Measurements from ENCODE around the gene ERICH4.
"Not testable (repeated sequence)": the region's sequence is repeated elsewhere in the genome, so short reads cannot be mapped to it uniquely, and the experiment has no call there.

DNA sequence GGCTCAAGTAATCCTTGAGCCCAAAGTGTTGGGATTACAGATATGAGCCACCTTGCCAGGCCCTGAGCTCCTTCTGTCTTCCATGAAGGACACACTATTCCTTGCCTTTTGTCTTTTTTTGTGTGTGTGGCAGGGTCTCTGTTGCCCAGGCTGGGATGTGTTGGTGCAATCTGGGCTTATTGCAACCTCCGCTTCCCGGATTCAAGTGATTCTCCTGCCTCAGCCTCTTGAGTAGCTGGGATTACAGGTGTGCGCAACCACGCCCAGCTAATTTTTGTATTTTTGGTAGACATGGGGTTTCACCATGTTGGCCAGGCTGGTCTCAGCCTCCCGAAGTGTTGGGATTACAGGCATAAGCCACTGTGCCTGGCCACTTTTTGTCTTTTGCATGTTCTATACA is 34.1 kb upstream of the ERICH4 start:
- TF ChIP-seq, protein P1, sequence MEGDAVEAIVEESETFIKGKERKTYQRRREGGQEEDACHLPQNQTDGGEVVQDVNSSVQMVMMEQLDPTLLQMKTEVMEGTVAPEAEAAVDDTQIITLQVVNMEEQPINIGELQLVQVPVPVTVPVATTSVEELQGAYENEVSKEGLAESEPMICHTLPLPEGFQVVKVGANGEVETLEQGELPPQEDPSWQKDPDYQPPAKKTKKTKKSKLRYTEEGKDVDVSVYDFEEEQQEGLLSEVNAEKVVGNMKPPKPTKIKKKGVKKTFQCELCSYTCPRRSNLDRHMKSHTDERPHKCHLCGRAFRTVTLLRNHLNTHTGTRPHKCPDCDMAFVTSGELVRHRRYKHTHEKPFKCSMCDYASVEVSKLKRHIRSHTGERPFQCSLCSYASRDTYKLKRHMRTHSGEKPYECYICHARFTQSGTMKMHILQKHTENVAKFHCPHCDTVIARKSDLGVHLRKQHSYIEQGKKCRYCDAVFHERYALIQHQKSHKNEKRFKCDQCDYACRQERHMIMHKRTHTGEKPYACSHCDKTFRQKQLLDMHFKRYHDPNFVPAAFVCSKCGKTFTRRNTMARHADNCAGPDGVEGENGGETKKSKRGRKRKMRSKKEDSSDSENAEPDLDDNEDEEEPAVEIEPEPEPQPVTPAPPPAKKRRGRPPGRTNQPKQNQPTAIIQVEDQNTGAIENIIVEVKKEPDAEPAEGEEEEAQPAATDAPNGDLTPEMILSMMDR (IDR thresholded peaks at IDR 0.05): not testable (repeated sequence)
- TF ChIP-seq POLR2AphosphoS5, POLR2A, EP300 (IDR thresholded peaks at IDR 0.05): not testable (repeated sequence)
